ENCODE data around the gene MAP3K4.
"Not testable (repeated sequence)": the region's sequence is repeated elsewhere in the genome, so short reads cannot be mapped to it uniquely, and the experiment has no call there.

The MAP3K4 gene

GRCh38 chr6:160971171-160971570 lies 20.4 kb upstream of the MAP3K4 start:
- no peak for DNase-seq

GRCh38 chr6:160972111-160972510 lies 19.5 kb upstream of the MAP3K4 start:
- no peak for DNase-seq

GRCh38 chr6:160972594-160972993 lies 19.0 kb upstream of the MAP3K4 start:
- DNase-seq: not testable (repeated sequence)

- DNase-seq: no peak
These were observed 18.0 kb upstream of the MAP3K4 start for GRCh38 chr6:160973311-160974250.

GRCh38 chr6:160974304-160974771 lies 17.2 kb upstream of the MAP3K4 start:
- DNase-seq: peak; percentile 70

GRCh38 chr6:160975162-160975561 lies 16.4 kb upstream of the MAP3K4 start:
- no peak for DNase-seq

- not testable (repeated sequence) for DNase-seq
These were observed 15.6 kb upstream of the MAP3K4 start for GRCh38 chr6:160975961-160976360.

- no peak for DNase-seq
These were observed 13.2 kb upstream of the MAP3K4 start for GRCh38 chr6:160978141-160978901.

- DNase-seq: no peak
These were observed 12.4 kb upstream of the MAP3K4 start for GRCh38 chr6:160979061-160979708.

- DNase-seq: not testable (repeated sequence)
These were observed 8.1 kb upstream of the MAP3K4 start for GRCh38 chr6:160983377-160983948.

- no peak for DNase-seq
These were observed 4.7 kb upstream of the MAP3K4 start for GRCh38 chr6:160986851-160987250.

GRCh38 chr6:160987265-160987664 lies 4.3 kb upstream of the MAP3K4 start:
- DNase-seq: no peak

GRCh38 chr6:160990847-160991405 lies 643 bp upstream of the MAP3K4 start:
- no peak for DNase-seq

- peak; percentile 80 for DNase-seq
These were observed 751 bp downstream of the MAP3K4 start for GRCh38 chr6:160992061-160992979.

- no peak for DNase-seq
These were observed 1.4 kb downstream of the MAP3K4 start for GRCh38 chr6:160992980-160993314.

GRCh38 chr6:160995271-160995670 lies 3.7 kb downstream of the MAP3K4 start:
- no peak for DNase-seq

- no peak for DNase-seq
These were observed 4.6 kb downstream of the MAP3K4 start for GRCh38 chr6:160996131-160996601.

GRCh38 chr6:160998217-160998616 lies 6.6 kb downstream of the MAP3K4 start:
- DNase-seq: no peak

GRCh38 chr6:160998766-160999165 lies 7.2 kb downstream of the MAP3K4 start:
- DNase-seq: no peak

- no peak for DNase-seq
These were observed 7.9 kb downstream of the MAP3K4 start for GRCh38 chr6:160999516-160999915.

- no peak for DNase-seq
These were observed 9.1 kb downstream of the MAP3K4 start for GRCh38 chr6:161000632-161001031.
